Superior temporal gyrus (tissue), 1 donor: ENCODE measurements around the gene IFIT1B.
"Not testable (repeated sequence)": the region's sequence is repeated elsewhere in the genome, so short reads cannot be mapped to it uniquely, and the experiment has no call there.

ENCODE experiments used
- DNase-seq: peaks from one replicate; pipeline ENCODE4 v3.0.0-alpha.2; 2016; ENCODE audit errors: extremely low spot score

Gene IFIT1B, protein sequence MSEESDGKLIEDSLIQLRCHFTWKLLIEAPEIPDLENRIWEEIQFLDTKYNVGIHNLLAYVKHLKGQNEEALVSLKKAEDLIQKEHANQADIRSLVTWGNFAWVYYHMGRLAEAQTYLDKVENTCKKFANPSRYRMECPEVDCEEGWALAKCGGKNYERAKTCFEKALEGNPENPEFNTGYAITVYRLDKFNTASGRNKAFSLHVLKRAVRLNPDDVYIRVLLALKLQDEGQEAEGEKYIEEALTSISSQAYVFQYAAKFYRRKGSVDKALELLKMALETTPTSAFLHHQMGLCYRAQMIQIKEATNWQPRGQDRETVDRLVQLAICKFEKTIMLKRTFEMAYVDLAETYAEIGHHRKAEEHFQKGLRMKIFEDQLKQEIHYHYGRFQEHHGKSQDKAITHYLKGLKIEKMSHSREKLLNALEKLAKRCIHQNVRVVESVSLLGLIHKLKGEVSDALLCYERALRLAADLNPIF

DNA sequence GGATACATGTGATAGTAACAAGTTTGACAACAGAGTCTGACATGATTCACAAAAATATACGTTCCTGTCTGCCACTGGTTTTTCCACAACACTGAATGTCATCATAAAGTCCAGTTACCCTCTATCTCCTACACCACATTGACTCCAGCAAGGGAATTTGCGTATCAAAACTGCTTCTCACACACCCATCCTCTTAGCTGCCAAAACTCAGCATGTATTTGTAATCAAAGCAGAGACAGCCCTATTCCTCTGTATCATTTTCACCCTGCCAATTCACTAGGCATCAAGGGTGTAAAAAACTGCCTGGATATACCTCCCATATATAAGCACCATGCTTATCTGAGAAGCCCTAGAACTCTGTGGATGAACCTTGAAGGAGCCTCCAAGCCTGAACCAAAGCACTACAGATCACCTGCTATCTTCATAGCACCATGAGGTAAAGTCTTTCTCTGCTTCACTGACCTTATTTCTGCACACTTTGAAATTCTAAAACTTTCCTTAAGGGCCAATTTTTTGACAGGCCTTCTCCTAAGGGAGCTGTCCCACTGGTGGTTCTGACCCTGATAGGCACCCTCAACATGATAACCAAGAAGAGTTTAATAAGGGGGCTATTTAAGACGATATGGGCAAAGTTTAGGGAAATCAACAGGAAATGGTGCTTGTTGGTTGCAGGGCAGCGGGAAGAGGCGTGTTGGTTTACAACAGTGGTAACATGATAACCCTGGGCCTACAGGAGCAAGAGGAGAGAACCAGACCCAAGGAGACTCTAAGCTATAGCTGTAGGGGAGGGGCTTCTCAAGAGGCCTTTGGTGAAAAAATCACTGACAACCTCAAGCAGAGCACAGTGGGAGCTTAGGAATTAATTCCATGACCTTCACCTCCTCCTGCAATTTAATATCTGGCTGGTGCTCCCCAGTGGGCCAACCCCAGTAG is at the start of gene IFIT1B:
TSS of gene IFIT1B (plus strand) at position 352 of the 933 bp plus-strand sequence. CDS start at position 432, 80 bp downstream.
- DNase-seq: no peak

DNA sequence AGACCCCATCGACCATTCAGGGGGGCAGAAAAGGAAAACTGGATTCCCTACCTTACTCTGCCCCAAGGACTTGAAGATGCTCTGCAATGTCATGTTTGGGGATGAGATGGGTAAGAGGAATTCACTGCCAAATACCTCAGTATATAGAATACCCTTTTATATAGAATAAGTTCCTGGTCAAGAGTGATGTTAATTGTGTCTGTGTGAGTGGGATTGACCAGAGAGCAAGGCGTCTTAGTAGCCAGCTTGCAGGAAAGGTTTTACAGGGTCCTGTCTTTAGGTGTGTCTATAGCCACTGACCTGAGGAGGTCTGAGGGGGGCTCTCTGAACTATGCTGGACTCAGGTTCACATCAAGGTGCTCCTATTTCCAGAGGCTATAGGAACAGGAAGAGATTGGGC is 48.7 kb upstream of the IFIT1B start:
- DNase-seq: no peak

GRCh38 chr10:89330014-89330413 is 47.8 kb upstream of the IFIT1B start:
- not testable (repeated sequence) for DNase-seq

- no peak for DNase-seq
These were observed 47.2 kb upstream of the IFIT1B start for GRCh38 chr10:89330537-89331212.

- not testable (repeated sequence) for DNase-seq
These were observed 46.3 kb upstream of the IFIT1B start for GRCh38 chr10:89331487-89332122.

DNA sequence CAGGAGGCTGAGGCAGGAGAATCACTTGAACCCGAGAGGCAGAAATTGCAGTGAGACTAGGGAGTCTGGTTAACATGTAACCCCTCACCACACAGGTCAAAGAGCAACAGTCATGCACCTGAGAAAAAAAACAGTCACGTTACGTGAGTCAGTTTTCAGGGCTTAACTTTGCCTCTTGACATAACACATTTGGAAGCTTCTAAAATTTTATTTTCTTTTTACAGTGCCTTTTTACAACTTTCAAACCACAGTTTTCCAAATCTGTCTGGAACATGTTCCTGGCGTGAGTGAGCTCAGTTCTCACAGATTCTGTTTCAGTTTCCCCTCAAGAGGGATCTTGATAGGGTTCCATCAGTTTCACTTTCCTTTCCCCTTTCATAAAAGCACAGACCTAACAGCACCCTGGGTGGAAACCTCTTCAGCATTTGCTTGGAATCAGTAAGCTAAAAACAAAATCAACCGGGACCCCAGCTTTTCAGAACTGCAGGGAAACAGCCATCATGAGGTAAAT is 45.7 kb upstream of the IFIT1B start:
- DNase-seq: peak; percentile 80

DNA sequence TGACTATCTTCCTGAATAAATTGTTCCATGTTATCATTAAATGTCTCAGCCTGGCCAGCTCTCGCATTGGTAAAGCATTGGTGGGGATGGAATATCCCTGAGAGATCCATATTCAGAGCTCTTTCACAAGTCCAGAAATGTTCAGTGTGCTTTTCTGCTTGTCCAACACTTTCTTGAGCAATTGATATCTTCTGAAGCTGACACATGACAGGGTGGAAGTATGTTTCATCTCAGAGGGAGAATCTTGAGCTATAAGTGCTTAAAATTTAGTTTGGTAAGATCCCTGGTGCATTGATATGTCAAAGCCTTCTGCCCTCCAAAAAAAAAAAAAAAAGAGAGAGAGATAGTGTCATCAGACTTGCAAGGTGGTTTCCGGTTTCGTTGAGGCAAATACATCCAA is 42.6 kb upstream of the IFIT1B start:
- no peak for DNase-seq

DNA sequence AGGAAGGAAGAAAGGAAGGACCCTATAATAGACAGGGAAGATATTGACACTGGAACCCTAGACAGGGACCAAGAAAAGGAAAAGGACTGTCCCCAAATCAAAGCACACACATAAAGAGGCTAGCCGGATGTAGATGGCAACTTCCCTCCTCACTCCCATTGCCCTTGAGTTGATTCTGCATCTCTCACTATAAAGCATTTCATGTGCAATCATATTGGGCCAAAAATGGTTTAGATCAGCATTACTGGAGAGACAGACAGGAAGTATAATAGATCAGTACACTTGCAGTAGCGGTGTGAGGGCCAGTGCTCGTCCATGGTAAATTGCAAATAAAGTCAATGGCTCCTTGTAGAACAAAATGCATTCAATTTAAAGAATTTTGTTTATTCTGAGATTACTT is 41.6 kb upstream of the IFIT1B start:
- no peak for DNase-seq

GRCh38 chr10:89337484-89337883 is 40.4 kb upstream of the IFIT1B start:
- no peak for DNase-seq

DNA sequence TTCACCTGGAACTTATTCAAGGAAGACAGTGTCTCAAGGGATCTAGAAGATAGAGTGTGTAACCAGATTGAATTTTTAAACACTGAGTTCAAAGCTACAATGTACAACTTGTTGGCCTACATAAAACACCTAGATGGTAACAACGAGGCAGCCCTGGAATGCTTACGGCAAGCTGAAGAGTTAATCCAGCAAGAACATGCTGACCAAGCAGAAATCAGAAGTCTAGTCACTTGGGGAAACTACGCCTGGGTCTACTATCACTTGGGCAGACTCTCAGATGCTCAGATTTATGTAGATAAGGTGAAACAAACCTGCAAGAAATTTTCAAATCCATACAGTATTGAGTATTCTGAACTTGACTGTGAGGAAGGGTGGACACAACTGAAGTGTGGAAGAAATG is 39.1 kb upstream of the IFIT1B start:
- no peak for DNase-seq

GRCh38 chr10:89339875-89340274 is 38.0 kb upstream of the IFIT1B start:
- no peak for DNase-seq

DNA sequence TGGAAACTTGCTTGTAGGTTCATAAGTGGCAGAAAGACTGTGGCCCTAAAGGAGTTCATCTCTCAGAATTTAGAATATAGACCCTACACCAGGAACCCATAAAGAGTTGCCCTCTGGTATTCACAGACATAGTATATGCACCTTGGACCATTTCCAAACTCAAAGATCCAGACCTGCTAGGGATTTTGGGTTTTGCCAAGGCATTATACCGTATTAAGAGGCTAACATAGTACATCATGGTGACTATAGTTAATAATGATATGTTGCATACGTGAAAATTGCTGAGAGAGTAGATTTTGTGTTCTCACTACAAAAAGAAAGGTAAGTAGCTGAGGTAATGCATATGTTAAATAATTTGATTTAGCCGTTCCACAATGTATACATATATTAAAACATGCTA is 36.2 kb upstream of the IFIT1B start:
- DNase-seq: no peak

DNA sequence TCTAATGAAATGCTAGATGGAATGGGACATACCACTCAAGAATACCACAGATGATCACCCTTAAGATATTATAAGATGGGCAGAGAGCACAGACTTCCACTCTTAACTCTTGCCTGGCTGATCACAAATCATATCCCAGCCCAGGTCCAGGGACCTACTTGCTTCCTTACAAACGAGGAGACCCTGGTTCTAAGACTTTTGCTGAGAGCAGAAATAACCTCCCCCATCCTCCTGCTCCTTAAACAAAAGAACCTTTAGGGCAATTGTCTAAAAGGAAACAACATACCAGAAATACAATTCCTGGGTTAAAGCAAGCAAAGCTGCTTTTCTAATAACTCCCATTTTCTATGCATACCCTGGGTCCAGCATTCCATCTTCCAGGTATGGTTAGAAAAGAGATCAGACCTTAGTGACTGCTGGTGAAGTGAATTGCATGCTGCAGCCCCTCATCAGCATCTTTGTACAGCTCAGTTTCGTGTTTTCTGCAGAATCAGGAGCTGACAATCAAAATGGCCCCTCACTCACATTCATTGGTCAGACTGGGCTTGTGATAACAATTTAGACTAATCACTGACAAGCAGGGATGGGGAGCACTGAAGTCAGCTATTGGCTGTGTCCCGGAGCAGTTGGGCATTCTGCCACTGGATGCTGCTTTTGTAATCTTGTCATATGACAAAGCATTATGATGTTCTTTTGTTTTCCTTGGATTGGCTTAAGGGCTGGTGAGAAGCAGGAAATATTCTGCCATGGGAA is 35.5 kb upstream of the IFIT1B start:
- DNase-seq: peak; percentile 99

- no peak for DNase-seq
These were observed 34.6 kb upstream of the IFIT1B start for GRCh38 chr10:89343089-89343767.

GRCh38 chr10:89344156-89344555 is 33.7 kb upstream of the IFIT1B start:
- peak; percentile 21 for DNase-seq

DNA sequence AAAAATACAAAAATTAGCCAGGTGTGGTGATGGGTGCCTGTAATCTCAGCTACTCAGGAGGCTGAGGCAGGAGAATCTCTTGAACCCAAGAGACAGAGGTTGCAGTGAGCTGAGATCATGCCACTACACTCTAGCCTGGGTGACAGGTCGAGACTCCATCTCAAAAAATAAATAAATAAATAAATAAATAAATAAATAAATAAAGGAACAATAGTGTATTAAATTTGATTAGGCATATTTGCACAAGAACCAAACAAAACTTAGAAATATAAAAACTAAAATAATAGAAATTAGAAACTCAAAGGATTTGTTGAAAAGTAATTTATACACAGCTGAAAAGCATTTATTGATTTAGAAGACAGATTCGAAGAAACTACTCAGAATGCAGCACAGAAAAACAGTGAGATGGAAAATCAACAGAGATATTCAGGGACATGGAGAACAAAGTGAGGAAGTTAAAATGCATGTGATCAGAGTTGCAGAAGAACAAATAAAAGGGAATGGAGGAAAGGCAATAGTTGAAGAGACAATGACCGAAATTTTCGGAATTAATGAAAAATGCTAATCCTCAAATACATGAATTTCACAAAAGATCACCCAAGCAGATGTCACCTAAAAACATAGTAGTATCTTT is 32.4 kb upstream of the IFIT1B start:
- DNase-seq: peak; percentile 14

DNA sequence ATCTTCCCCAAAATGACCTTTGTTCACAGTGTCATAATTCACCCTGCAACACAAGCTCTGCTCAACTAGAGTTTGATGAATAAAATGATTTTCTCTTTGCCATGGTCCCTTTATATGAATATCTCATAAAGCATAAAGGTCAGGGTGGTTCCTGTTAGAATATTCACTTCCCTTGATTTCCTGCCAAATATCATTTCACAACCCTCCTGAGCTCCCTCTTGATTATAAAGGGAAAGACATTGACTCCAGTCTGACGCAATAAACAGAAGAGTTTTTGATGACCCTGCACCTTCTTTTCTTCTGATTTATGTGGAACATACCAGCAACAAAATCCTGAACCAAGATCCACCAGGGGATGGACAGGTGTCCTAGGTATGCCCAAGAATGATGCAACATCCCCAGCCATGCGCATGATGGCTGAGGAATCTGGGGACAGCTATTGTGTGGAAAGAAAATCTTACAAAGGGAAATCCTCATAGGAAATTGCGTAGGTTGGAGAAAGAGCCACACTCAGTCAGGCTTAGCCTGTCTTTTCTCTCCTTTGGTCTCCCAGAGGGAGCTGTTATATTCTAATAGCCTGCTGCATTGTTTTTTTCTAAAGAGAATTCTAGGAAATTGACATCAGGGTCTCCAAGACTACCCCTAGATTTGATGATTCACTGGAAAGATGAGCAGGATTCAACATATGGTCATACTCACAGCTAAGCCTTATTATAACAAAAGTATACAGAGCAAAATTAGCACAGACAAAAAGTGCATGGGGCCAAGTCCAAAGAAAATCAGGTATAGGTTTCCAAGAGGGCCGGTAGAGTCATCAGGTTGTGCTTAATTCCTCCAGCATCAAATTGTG is 31.2 kb upstream of the IFIT1B start:
- peak; percentile 13 for DNase-seq

DNA sequence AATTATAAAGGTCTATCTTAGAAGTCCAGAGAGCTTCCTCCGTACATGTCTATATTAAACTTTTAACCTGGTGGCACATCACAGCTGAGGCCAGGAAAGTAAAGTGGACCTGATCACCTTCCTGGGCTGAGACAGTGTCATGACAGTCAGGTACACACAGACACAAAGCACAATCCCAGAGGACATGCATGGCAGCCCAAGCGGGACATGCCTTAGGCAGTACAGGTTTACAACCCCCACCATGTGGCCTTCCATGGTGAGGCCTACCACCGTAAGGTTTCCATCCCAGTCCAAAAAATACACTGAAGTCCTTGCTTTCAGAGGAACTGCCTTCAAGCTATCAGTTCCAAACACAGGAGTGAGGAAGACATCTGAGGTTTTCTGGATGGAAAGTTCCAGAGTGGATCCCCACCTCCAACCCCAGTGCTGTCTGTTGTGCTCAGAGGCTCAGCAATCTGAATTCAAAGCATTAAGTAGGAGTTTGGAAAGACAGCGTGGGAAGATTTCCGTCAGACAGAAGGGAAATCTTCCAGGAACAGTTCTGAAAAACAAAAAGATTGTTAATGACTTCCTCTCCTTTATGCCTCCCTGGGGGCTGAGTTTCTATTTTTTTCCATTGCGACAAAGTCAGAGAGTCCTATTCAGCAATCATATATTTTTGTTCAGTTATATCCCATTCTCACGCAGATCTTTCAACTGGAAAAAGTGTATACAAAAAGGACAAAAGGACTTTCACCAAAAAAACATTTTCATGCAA is 30.0 kb upstream of the IFIT1B start:
- DNase-seq: peak; percentile 44
